ENCODE measurements around the gene SORD.
"Not testable (repeated sequence)": the region's sequence is repeated elsewhere in the genome, so short reads cannot be mapped to it uniquely, and the experiment has no call there.

Gene SORD

GRCh38 chr15:45100884-45101625, 78.1 kb downstream of the SORD start:
- DNase-seq = no peak

DNA sequence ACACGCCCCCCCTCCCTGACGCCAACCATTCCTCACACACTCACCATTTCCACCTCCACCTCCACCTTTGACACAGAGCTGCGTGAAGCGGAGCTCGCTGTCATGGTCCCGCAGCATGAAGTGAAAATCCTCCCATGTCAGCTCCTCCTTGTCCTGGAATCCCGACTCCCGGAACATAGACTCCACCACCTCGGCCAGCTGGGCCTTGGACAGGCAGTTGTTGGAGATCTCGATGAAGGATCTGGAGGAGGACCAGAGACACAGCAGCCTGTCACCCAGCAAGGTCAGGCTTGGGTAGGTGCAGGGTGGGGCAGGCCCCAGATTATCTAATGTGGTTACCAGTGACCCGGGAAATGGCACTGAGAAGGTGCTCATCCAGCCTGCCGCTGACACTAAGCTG, 78.8 kb downstream of the SORD start:
- no peak for DNase-seq

- DNase-seq = no peak
Observed at GRCh38 chr15:45102226-45102625, 79.2 kb downstream of the SORD start.

- DNase-seq = not testable (repeated sequence)
Observed at GRCh38 chr15:45104170-45104569, 81.2 kb downstream of the SORD start.

DNA sequence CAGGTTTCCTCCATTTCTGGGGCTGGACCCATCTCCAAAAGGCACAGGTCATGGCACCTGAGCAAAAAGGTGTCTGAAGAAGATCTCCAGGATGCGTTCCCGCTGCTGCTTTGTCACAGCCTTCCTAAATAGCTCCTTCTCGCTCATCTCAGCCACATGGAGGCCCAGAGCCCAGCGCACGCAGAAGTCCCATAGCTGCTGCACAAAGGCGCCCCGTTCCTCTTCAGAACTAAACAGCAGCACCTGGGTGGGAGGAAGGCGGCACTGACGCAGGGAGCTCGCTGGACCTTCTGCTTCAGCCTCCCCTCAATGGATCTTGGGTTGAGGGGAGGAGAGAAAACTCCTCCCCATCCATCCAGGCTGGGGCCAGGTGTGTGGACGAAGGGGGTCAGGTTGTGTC, 82.6 kb downstream of the SORD start:
- no peak for DNase-seq

DNA sequence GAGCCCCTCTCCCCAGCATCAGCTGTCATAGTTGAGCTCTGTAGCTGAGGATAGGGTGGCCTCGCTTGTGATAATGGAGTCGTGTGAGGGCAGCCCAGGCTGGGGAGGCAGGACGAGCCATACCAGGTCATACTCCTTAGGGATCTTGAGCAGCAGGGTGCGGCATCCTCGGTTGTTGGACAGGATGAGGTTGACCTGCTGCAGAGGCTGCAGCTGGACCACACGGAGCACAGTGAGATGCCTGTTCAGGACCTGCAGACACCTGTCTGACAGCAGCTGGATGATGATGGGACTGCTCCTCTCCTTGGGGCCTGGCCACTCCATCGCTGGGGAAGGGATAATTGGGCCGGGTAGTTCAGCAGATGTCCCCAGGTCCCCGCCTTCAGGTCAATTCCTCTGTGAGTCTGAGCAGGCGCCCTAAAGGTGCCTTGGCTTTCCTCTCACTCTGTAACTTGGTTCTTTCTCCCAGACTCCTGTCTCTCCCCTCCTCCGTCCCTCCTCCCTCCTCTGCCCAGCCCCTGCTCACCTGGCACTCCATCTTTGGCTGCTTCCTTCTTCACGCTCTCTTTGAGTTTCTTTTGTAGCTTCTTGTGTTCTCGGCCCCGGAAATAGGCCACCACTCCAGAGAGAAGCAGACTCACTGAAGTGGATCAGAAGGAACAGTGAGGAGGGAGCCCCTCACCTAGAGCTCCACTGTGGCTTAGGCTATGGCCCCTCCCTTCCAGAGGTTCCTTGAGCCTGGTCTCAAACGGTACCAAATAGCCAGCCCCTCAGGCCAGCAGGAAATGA, 83.2 kb downstream of the SORD start:
- DNase-seq = no peak

DNA sequence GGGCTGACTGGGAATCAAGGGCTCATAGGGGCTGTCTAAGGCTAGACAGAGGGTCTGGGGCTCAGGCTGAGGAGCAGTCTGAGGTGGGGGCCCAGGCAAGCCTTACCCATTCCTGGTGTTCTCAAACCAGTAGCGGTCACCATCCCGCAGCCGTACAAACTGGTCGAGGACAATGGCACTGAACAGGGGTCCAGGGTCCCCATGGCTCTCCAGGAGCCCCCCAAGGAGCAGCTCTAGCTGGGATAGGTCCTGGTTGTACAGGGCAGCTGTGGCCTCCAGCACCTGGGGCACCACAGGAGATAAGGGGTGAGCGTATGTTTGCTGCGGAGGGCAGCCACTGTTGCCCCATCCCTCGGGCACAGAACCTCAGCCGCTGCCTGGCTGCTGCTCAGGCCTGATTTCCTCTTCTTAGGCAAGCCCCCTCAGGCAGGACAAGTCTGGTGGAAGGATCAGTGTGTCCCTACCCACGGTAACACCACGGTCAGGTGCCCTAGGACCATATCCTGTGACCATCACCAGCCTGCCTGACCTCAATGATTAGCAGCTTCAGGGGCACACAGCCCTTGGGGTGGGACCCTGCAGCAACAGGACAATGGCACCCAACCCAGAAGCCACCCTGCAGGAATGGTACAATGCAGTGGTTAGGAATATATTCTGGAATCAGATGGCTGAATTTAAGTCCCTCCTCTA, 85.1 kb downstream of the SORD start:
- no peak for DNase-seq

DNA sequence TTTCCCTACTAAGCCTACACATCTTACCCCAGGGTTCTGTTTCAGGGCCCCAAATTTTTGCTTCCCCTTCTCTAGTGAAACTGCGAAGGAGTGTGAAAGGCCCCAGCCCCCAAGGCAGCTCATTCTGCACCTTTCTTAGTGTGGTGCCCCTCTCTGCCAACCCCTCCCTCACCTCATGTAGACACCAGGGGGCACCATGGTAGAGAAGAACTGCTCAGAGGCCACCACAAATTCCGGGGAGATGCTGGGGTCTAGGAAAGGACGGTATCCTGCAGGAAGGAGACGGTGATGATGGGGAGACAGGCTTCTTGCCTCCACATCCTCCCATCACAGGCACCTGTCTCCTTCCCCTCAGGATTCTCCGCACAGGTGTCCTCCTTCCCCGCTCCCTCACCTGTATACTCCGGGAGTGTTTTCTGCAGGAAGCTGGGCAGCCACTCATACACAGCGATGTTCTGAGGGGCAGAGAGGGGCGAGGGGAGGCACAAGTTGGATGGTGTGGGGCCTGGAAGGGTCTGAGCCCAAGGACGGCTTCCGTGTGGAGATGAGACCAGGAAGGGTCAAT, 87.3 kb downstream of the SORD start:
- no peak for DNase-seq

DNA sequence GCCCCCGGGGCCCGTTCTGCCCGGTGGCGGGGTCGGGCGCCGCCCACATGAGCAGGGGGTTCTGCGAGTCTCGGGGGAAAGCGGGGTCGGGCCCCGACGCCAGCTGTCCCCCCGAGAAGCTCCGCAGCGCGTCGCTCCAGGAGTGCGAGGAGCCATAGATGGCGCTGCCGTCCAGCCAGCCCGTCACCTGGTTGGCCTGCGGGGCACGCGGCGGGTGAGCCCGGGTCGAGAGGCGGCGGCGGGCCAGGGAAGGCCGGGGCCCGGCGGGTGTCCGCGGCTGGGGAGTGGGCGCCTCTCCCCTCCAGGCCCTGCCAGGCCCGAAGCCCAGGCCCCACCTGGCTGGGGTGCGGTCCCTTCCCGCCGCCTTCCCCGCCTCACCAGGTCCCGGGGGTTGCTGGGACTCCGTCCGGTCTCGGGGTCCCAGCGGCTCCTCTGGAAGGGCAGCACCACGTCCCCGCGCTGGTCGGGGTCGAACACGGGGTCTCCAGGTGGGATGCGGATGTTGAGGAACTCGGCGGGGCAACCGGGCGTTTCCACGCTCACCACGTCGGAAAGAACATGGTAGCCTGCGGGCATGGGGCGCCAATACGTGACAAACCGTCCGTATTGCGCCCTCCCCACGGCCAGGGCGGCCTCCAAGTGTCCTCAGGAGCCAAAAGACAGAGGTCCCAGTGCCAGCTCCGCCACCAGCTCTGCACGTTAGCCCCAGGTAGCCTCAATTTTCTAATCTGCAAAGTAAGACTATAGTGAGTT, 88.6 kb downstream of the SORD start:
- DNase-seq = no peak

- DNase-seq = no peak
Observed at GRCh38 chr15:45112143-45112590, 89.2 kb downstream of the SORD start.

- no peak for DNase-seq
Observed at GRCh38 chr15:45112591-45113379, 89.8 kb downstream of the SORD start.

DNA sequence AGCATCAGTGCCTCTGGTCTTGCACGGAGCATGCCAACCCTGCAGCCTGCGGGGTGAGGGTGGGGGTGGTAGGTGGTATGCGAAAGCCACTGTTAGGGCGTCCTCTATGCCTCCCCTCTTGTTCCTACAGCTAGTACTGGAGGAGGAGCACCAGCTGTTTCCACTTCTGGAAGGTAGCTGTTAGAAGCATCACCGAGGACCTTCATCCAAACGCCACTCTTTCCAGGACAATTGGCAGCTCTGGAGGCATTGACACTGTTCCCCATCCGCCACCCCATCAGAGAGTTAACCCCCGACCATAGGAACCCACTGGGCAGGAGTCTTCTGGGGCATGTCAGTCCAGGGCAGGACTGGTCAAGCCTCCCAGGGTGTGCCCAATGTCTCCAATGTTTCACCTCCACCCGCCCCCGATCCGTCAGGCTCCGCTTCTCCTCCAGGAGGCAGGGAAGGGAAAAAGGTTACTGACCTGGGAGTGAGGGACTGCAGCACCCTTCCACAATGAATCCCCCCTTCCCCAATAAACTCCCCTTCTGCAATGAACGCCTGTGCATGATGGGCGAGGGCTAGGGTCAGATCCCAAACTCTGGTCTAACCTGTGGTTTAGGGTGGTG, 90.5 kb downstream of the SORD start:
- DNase-seq = no peak

DNA sequence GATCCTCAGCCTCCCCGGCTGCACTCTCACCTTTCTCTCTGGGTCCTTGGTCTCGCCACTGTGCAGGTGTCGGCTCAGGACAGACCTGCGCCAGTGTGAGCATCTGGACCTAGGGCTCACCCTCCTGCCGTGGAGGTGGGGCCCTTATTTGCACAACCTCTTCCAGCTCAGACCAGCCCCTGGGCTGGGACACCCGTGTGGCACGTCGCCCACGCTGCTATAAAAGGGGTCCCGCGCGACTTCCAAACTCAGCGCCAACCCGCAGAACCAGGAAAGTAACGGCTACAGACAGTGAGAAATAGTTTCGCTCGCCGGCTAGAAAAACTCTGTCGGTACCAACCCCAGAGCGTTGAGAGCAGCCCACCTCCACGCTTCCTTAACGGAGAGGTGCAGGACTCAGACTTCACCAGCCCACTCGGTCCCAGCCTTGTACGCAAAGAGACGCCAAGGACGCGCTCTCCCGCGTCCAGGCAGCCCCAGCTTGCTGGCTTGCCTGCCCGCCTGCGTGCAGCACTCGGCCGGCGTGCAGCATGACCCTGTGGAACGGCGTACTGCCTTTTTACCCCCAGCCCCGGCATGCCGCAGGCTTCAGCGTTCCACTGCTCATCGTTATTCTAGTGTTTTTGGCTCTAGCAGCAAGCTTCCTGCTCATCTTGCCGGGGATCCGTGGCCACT, 91.2 kb downstream of the SORD start, which contains the start of the genes DUOX2 and DUOXA2:
DUOX2 (minus strand) TSS at position 97 of the 675 bp plus-strand sequence. CDS start 761 bp downstream, outside the sequence.
DUOXA2 (plus strand) TSS at position 251 of the 675 bp plus-strand sequence; CDS start at position 531, 280 bp downstream.
- DNase-seq = no peak

- DNase-seq = no peak
Observed at GRCh38 chr15:45114751-45115085, 91.7 kb downstream of the SORD start.

GRCh38 chr15:45115312-45115820, 92.4 kb downstream of the SORD start:
- no peak for DNase-seq

- no peak for DNase-seq
Observed at GRCh38 chr15:45116006-45116481, 93.0 kb downstream of the SORD start.

DNA sequence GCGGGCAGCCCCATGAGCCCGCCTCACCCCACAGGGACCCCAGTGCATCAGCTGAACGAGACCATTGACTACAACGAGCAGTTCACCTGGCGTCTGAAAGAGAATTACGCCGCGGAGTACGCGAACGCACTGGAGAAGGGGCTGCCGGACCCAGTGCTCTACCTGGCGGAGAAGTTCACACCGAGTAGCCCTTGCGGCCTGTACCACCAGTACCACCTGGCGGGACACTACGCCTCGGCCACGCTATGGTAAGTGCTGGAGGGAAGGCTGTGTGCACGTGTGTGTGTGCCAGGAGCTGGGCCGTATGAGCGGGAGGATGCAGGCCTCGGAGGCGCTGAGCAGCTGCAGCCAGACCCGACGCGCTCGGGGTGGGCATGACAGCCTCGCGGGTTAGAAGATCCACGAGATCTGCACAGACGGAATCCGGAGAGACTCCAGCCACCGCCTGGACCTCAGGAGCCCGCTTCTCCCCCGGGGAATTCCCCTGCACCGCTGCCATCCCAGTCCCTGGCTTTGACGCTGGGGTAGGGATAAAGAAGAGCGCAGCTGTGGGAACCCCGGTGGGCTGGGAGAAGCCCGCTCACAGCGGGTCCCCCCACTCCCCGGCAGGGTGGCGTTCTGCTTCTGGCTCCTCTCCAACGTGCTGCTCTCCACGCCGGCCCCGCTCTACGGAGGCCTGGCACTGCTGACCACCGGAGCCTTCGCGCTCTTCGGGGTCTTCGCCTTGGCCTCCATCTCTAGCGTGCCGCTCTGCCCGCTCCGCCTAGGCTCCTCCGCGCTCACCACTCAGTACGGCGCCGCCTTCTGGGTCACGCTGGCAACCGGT, 93.7 kb downstream of the SORD start:
- no peak for DNase-seq

- no peak for DNase-seq
Observed at GRCh38 chr15:45117308-45118130, 94.5 kb downstream of the SORD start.
